GM21576 (cell line): ENCODE data around the gene GCHFR.
A peak's percentile ranks its signal among the peaks of the same experiment; 100 is the strongest.

Experiments used
- ATAC-seq: cut with Tn5 transposase; IDR thresholded peaks from one replicate; pipeline ENCODE4 v1.9.1; 2021; ENCODE audit warnings: mild to moderate bottlenecking, moderate library complexity; ENCODE audit not compliant: unreplicated experiment

GCHFR gene

GRCh38 chr15:40763801-40764628, at the start of gene GCHFR:
Gene GCHFR (plus strand): TSS chr15:40764068. CDS start chr15:40764181, 113 bp downstream.
- ATAC-seq: peak; percentile 50

- no peak for ATAC-seq
These were observed 49.7 kb upstream of the GCHFR start for GRCh38 chr15:40714144-40714543.

- ATAC-seq: no peak
These were observed 47.7 kb upstream of the GCHFR start for GRCh38 chr15:40716165-40716564.

- ATAC-seq: no peak
These were observed 42.2 kb upstream of the GCHFR start for GRCh38 chr15:40721701-40722100.

GRCh38 chr15:40722354-40722753, 41.5 kb upstream of the GCHFR start:
- no peak for ATAC-seq

- no peak for ATAC-seq
These were observed 40.9 kb upstream of the GCHFR start for GRCh38 chr15:40722934-40723333.

GRCh38 chr15:40723919-40724318, 39.9 kb upstream of the GCHFR start:
- no peak for ATAC-seq

GRCh38 chr15:40731034-40731433, 32.8 kb upstream of the GCHFR start:
- ATAC-seq: no peak

GRCh38 chr15:40736575-40736974, 27.3 kb upstream of the GCHFR start:
- ATAC-seq: no peak

- no peak for ATAC-seq
These were observed 26.8 kb upstream of the GCHFR start for GRCh38 chr15:40737048-40737447.

- ATAC-seq: no peak
These were observed 24.8 kb upstream of the GCHFR start for GRCh38 chr15:40739047-40739446.

- no peak for ATAC-seq
These were observed 24.0 kb upstream of the GCHFR start for GRCh38 chr15:40739854-40740253.

GRCh38 chr15:40743485-40743901, 20.4 kb upstream of the GCHFR start:
- no peak for ATAC-seq

GRCh38 chr15:40743921-40744814, 19.7 kb upstream of the GCHFR start:
- ATAC-seq: no peak

- ATAC-seq: no peak
These were observed 19.1 kb upstream of the GCHFR start for GRCh38 chr15:40744815-40745152.

- no peak for ATAC-seq
These were observed 16.9 kb upstream of the GCHFR start for GRCh38 chr15:40746916-40747418.

- ATAC-seq: no peak
These were observed 15.9 kb upstream of the GCHFR start for GRCh38 chr15:40747685-40748631.

- ATAC-seq: no peak
These were observed 14.7 kb upstream of the GCHFR start for GRCh38 chr15:40749151-40749630.

- no peak for ATAC-seq
These were observed 13.0 kb upstream of the GCHFR start for GRCh38 chr15:40750885-40751284.

- no peak for ATAC-seq
These were observed 12.1 kb upstream of the GCHFR start for GRCh38 chr15:40751745-40752144.

GRCh38 chr15:40754574-40754882, 9.3 kb upstream of the GCHFR start:
- ATAC-seq: peak; percentile 17
